GM12874 (cell line): Measurements from ENCODE around the gene THSD7A.

Experiments used
- TF ChIP-seq, protein P1 (sequence below): IDR thresholded peaks from 2 replicates; pipeline ENCODE4 v1.5.1; 2011; ENCODE audit warnings: low read depth, mild to moderate bottlenecking, control low read depth, low read length, moderate library complexity; ENCODE audit not compliant: insufficient read depth

THSD7A gene

DNA sequence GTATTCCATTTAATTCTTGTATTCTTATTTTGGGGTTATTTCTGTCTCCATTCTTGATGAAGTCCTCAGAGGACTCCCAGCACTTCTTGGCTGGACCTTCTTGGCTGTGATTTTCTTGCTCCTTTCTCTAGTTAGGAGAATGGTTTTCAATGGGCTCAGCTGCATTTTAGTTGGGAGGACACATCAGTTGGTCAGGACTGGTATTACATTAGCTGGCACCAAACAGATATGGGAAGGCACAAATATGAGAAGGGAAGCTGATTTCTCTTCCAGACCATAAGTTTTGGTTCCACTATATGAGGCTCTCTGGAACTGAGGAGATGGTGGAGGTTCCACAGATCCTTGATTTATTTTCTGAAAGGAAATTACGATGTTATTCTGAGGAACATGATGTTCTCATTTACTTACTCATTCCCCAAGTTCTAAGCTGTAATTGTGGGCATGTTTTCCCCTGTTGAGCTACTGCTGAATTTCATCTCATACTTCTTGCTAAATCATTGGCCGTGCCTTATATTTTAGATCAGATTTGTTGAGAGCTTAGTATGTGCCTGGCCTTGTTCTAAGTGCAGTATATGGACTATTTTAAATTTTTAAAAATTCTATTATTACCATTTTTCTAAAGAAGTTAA lies 261.0 kb downstream of the THSD7A start:
- TF ChIP-seq, protein P1, sequence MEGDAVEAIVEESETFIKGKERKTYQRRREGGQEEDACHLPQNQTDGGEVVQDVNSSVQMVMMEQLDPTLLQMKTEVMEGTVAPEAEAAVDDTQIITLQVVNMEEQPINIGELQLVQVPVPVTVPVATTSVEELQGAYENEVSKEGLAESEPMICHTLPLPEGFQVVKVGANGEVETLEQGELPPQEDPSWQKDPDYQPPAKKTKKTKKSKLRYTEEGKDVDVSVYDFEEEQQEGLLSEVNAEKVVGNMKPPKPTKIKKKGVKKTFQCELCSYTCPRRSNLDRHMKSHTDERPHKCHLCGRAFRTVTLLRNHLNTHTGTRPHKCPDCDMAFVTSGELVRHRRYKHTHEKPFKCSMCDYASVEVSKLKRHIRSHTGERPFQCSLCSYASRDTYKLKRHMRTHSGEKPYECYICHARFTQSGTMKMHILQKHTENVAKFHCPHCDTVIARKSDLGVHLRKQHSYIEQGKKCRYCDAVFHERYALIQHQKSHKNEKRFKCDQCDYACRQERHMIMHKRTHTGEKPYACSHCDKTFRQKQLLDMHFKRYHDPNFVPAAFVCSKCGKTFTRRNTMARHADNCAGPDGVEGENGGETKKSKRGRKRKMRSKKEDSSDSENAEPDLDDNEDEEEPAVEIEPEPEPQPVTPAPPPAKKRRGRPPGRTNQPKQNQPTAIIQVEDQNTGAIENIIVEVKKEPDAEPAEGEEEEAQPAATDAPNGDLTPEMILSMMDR = no peak

DNA sequence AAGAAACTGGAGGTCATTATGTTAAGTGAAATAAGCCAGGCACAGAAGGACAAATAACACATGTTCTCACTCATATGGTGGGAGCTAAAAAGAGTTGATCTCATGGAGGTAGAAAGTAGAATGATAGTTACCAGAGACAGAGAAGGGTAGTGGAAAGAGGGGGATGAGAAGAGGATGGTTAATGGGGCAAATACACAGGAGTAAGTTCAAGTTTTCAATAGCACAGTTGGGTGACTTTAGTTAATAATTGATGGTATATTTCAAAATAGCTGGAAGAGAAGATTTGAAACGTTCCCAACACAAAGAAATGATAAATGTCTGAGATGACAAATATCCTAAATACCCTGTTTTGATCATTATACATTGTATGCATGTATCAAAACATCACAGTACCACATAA lies 261.8 kb downstream of the THSD7A start:
- TF ChIP-seq, protein P1 = no peak

DNA sequence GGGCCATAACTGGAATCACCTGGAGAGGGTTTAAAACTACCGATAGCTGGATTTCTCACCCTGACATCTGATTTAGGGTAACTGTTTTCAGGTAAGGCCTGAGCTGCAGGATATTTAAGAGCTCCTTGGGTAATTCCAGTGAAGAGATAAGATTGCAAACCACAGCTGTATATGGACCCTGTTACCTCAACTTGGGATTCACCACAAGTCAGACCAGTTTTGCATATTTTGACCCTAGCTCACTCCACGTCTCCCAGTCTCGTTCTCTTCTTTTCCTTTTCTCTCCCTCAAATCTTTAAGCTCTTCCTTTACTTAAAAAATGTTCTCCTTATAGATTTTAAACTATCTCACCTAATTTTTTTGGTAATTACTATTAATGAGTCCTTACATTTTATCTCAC lies 264.4 kb downstream of the THSD7A start:
- TF ChIP-seq, protein P1 = no peak

DNA sequence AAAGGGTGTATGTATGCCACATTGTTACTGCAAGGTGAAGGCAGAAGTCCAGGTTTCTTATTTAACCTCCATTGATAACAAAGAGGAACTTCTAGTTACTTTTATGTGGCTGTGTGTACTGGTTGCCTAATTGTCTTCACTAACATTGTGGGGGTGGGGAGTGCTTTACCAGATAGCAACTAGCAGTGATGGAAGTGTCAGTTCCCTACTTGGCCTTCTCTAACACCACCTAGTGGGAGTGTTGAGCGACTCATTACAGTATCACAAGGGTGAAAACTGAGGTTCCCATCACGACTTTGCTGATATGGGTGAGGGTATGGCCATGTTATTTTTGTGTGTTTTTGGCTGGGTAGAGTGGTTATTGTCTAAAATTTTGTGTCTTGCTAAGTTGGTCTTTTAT lies 274.4 kb downstream of the THSD7A start:
- TF ChIP-seq, protein P1 = 0 out of 2 replicates have a peak, but pooled peaks have one; percentile 29

DNA sequence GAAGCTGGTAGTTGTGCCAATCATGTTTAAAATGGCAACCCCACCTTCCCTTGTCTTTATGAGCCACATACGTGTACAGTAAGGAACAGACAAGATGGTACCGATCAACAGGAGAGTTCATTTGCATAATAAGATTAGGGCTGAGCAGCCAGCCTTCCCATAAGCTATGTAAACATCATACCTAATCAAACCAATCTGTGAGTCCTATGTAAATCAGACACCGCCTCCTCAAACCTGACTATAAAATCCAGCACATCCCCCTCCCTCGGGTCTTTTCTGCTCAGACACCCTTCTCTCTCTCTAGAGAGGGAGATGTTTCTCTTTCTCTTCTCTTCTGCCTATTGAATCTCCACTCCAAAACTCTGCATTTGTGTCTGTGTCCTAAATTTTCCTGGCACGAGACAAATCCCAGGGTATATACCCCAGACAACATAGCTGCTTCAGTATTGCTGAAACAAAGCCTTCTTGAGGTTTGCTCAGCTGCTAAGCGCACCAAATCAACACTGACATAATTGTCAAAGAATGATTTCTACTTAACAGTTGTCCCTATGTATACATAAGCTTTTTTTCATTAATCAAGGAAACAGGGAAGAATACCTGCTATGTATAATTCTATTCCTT lies 279.2 kb downstream of the THSD7A start:
- TF ChIP-seq, protein P1 = no peak

DNA sequence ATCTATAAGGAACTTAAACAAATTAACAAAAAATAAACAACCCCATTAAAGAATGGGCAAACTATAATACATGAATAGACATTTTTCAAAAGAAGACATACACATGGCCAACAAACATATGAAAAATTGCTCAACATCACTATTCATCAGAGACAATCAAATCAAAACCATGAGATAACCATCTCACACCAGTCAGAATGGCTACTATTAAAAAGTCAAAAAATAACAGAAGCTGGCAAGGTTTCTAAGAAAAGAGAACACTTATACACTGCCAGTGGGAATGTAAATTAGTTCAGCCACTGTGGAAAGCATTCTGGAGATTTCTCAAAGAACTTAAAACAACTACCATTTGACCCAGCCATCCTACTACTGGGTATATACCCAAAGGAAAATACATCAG lies 280.5 kb downstream of the THSD7A start:
- TF ChIP-seq, protein P1 = no peak

DNA sequence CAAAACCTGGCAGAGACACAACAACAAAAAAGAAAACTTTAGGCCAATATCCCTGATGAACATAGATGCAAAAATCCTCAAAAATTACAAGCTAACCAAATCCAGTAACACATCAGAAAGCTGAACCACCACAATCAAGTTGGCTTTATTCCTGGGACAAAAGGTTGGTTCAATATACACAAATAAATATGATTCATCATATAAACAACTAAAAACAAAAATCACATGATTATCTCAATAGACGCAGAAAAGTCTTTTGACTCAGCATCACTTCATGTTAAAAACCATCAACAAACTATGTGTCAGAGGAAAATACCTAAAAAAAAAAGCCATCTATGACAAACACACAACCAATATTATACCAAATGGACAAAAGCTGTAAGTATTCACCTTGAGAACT lies 283.5 kb downstream of the THSD7A start:
- TF ChIP-seq, protein P1 = no peak
